ENCODE measurements around the gene VAV3. TPM values are rescaled to one million over a fixed set of nuclear protein-coding genes. Genes with fewer than 3 reads are reported as not detected.

VAV3 gene
- total RNA-seq, 2 donors from 2014 or later, result 7.3 to 7.9 TPM

GRCh38 chr1:107593501-107594209 is 371.3 kb downstream of the VAV3 start:
- intact Hi-C loops (cut with DNase I), result no loop called here

DNA sequence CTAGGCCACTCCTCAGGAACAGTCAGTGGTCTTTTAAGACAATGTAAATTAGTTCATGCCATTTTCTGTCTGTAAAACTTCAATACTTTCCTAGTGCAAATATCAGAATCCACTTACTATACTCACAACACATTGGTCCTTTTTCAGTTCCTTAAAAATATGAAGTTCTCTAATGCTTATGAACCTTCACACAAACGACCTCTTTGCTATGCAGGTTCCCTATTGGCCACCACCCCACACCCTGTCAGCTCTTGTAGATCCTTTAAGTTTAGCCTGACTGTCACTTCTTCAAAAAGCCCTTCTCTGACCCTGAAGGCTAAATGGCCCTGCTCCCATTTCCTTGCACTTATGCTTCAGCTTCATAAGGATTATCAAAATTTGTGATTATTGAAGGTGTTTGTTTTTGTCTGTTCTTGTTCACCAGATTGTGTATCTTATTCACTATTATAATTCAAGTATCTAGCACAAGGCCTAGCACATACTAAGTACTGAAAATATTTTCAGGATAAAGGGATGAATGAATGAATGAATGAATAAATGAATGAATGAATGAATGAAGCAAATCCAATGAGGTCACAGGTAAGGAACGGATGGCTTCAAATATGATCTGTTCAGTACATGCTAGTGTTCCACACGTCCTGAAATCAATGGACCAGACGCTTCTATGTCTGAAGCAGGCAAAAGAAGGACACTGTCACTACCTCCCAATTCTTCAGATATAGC is 373.9 kb downstream of the VAV3 start:
- intact Hi-C loops (cut with DNase I), result no loop called here
- no peak for DNase-seq (ENCODE audit: low spot score)

More at GRCh38 chr1:107593501-107594209, 371.3 kb downstream of the VAV3 start:
- no peak for DNase-seq (ENCODE audit: low spot score)

DNA sequence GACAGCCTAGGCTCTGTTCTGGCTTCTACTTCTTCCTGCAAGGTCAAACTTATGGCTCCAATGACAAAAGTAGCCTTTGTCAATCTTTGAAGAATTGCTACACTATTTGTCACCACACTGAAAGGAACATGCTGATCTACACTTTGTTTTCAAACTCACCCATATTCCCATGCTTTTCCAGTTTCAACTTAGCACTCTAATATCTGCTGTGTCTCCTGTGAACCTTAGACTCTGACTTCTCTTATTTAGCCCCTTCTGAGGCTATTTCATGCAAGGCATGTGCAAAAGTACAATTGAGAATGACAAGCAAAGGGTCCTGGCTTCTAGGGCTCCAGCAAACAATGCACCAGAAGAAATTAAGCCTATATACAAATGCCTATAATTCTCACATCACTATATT is 374.9 kb downstream of the VAV3 start:
- intact Hi-C loops (cut with DNase I), result no loop called here
- DNase-seq (ENCODE audit: low spot score), result no peak

- intact Hi-C loops (cut with DNase I), result no loop called here
- DNase-seq (ENCODE audit: low spot score), result no peak
These were observed 376.7 kb downstream of the VAV3 start for GRCh38 chr1:107588321-107588720.

- intact Hi-C loops (cut with DNase I), result no loop called here
- no peak for DNase-seq (ENCODE audit: low spot score)
These were observed 389.8 kb downstream of the VAV3 start for GRCh38 chr1:107575226-107575625.

DNA sequence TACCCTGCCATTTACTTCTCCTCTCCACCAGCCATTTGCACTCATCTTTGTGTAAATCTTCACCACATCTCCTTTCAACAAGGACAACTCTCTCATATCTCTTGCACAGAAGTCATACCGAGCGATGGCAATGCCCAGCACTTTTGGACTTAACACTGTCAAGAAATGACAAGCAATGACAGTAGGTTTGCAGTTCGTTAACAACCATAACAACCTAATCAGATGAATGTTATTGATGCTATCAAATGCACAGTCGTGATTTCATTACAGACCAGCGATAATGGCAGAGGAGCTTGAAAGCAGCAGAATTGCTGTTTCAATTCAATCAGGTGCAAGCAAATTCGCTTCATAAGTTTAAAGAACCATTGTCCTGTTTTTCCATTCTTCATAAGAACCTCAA is 390.9 kb downstream of the VAV3 start:
- intact Hi-C loops (cut with DNase I), result no loop called here

GRCh38 chr1:107572674-107573211 is 392.2 kb downstream of the VAV3 start:
- DNase-seq (ENCODE audit: low spot score), result no peak
- intact Hi-C loops (cut with DNase I), result no loop called here

More for the DNA sequence above, 390.9 kb downstream of the VAV3 start:
- no peak for DNase-seq (ENCODE audit: low spot score)

GRCh38 chr1:107570768-107571167 is 394.2 kb downstream of the VAV3 start:
- intact Hi-C loops (cut with DNase I), result no loop called here

DNA sequence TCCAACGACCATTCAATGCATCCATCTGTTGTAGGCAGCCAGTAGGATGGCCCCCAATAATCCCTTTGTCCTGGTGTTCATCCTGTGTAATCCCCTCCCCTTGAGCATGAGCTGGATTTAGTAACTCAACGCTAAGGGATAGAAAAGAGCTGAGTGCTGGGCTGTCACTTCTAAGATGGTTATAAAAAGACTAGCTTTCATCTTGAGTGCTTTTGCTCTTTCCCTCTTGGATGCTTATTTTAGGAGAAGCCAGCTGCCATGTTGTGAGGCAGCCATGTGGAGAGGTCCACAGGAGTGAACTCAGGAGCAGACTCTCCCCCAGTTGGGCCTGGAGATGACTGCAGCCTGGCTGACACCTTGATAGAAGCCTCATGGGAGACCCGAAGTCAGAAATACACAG is 401.5 kb downstream of the VAV3 start:
- DNase-seq (ENCODE audit: low spot score), result no peak
- intact Hi-C loops (cut with DNase I), result no loop called here

More at GRCh38 chr1:107570768-107571167, 394.2 kb downstream of the VAV3 start:
- DNase-seq (ENCODE audit: low spot score), result no peak

GRCh38 chr1:107559881-107560280 is 405.1 kb downstream of the VAV3 start:
- no peak for DNase-seq (ENCODE audit: low spot score)
- intact Hi-C loops (cut with DNase I), result no loop called here

DNA sequence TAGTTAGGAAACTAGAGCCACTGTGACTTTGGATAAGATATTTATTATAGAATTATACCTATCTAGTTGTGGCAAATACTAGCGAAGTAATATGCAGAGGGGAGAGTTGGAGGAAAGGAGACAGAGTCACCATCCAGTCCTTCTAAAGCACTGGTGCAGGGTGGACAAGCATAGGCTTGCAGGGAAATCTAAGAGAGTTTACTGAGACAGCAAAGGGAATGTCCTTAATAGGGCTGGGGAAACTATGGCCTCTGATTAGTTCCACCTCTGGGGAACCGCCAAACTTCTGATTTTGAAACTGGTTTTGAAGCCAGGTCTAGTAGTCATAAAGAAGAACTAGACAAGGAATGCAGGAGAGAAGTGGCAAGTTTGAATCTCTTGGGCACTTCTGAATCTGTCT is 407.9 kb downstream of the VAV3 start:
- DNase-seq (ENCODE audit: low spot score), result no peak
- intact Hi-C loops (cut with DNase I), result no loop called here

DNA sequence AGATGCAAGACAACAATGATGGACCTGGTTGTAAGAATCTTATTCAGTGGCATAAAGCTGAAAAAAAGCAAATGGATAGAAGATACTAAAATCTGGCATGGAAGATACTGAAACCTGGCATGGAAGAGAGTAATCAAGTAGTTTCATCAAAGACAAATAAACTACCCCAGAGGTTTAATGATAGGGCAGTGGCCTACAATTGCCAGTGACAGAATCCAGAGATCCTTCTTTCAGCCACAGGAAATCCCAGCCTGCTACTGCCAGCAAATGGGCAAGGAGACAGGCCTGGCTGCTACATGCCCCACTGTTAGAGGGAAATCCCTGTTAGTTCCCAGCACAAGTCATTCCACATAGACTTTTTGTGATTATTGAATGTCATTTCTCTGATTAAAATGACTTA is 409.4 kb downstream of the VAV3 start:
- DNase-seq (ENCODE audit: low spot score), result no peak
- intact Hi-C loops (cut with DNase I), result no loop called here

- no peak for DNase-seq (ENCODE audit: low spot score)
- intact Hi-C loops (cut with DNase I), result no loop called here
These were observed 412.2 kb downstream of the VAV3 start for GRCh38 chr1:107552781-107553180.

DNA sequence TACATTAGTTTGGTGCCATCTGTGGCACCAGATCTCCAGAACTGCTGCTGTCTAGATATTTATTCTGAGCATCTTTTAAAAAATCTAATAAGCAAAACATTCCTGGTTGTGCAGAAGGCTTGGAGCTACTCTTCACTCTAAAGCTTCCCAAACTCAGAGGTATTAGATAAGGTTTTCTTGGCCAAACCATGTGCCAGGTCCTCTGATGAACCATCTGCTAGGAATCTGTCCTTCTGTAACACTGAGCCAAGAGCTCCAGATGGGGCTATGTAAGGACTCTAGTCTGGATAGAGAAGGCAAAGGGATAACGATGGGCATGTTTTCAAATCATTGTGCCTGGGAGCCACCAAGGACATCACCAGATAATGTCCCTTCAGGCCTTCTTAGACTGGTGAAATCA is 413.5 kb downstream of the VAV3 start:
- intact Hi-C loops (cut with DNase I), result no loop called here
- DNase-seq (ENCODE audit: low spot score), result no peak

GRCh38 chr1:107550358-107550757 is 414.6 kb downstream of the VAV3 start:
- intact Hi-C loops (cut with DNase I), result no loop called here
- DNase-seq (ENCODE audit: low spot score), result no peak

DNA sequence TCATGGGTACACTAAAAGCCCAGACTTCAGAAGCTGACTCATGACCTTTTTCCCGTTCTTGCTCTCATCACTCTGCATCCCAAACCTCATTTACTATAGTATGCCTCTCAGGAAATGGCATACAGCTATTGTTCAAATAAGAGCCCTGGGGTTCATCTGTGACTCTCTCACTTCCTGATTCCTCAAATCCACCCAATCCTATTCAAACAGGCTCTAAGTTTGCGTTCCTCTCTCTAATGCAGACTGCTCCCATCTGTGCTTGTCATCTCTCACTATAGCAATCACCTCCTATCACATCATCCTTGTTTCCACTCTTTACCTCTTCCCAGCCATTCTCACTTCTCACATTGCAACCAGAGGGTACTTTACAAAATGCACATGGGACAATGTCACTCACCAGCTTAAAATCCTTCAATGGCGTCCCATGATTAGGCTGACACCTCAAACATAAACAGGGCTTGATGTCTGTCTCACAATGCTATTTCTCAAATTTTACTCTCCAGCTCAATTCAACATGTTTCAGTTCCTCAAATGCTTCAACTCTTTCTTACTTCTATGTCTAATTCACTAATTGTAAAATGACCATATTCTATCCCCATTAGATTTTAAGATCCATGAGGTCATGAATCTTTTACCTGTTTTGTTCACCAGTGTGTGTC is 415.7 kb downstream of the VAV3 start:
- intact Hi-C loops (cut with DNase I), result no loop called here
- DNase-seq (ENCODE audit: low spot score), result no peak

- DNase-seq (ENCODE audit: low spot score), result no peak
These were observed 416.7 kb downstream of the VAV3 start for GRCh38 chr1:107548276-107548675.

GRCh38 chr1:107547363-107548155 is 417.4 kb downstream of the VAV3 start:
- no peak for DNase-seq (ENCODE audit: low spot score)
- intact Hi-C loops (cut with DNase I), result no loop called here

More at GRCh38 chr1:107548276-107548675, 416.7 kb downstream of the VAV3 start:
- intact Hi-C loops (cut with DNase I), result no loop called here

- intact Hi-C loops (cut with DNase I), result no loop called here
- DNase-seq (ENCODE audit: low spot score), result no peak
These were observed 418.4 kb downstream of the VAV3 start for GRCh38 chr1:107546576-107546975.

Data from posterior vena cava (tissue), 2 donors.